Mononuclear cell (primary cell): ENCODE measurements around the gene ZNF273. TPM values are rescaled to one million over a fixed set of nuclear protein-coding genes. Genes with fewer than 3 reads are reported as not detected.
"Not testable (repeated sequence)": the region's sequence is repeated elsewhere in the genome, so short reads cannot be mapped to it uniquely, and the experiment has no call there.

Experiments
- H3K27me3 ChIP-seq: 2 replicates; pipeline ENCODE4 v1.6.0; 2011; ENCODE audit warnings: low read length, control low read depth; ENCODE audit not compliant: insufficient read depth
- H3K4me1 ChIP-seq: 2 replicates; pipeline ENCODE4 v1.5.1; 2011; ENCODE audit warnings: mild to moderate bottlenecking, low read length, control low read depth; ENCODE audit not compliant: insufficient read depth
- H3K4me3 ChIP-seq: 2 replicates; pipeline ENCODE4 v1.5.1; 2011; ENCODE audit warnings: mild to moderate bottlenecking, low read length, moderate library complexity
- H3K9me3 ChIP-seq: 2 replicates; pipeline ENCODE4 v1.5.1; 2011; ENCODE audit warnings: low read depth, mild to moderate bottlenecking, control low read depth, low read length
- total RNA-seq: library from RNA; depleted of rRNA; stranded (reverse); fragments of >200 nt; gene quantifications from one replicate; pipeline ENCODE4 v1.2.3, GENCODE V29; 2012

Gene ZNF273
- total RNA-seq, 1 donor, result 16.2 TPM

DNA sequence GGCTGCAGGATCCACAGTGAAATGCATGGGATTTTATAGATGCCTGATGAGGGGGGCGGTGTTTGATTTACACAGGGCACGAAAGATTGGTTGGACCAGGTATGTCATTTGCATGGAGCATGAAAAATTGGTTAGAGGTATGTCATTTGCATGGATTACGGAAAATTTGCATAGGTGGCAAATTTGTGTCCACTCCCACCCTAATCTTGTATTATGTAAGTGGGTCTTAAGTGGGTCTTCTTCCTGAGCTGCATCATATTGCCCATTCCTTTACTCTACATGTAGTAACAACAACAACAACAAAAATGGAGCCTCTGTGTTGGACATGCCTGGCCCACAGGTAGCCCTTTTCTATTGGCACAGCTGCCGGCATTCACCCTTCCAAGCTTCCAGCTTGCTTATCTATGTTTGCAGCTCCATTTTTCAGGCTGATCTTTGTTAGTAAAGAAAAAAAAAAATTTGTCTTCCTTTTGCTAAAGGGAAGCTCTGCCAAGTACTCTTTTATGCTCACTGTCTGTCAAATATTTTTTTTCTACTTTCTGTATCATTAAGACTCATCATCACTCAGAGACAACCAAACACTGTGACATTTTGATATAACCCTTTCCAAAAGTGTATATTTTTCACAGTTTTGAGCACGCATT, 10.3 kb upstream of the ZNF273 start:
- Histone ChIP-seq H3K4me1 (peaks cover 20% of the 10 kb centered on the region), H3K9me3 (no peaks in the 10 kb centered on the region), H3K4me3 (no peak overlapping the region), H3K27me3 (peaks cover 11% of the 10 kb centered on the region)

DNA sequence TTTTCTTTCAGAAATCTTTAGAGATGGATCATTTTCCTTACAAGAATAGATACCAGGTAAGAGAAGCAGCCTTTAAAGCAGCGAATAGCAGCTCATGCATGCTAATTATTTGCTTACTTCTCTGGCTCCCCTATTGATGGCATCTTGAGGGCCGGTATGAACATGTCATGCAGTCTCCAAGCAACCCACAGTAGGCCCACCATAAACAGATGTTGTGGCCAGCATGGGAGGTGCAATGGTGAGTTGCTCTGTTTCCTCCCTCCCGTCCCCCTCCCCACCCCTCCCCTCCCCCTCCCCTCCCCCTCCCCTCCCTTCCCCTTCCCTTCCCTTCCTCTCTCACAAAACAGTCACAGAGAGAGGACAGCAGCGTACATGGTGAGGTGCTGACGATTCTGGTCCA, 9.7 kb upstream of the ZNF273 start:
- H3K4me1 ChIP-seq, result peaks cover 14% of the 10 kb centered on the region
- no peak overlapping the region for H3K4me3 ChIP-seq
- H3K9me3 ChIP-seq, result no peaks in the 10 kb centered on the region
- H3K27me3 ChIP-seq, result peaks cover 11% of the 10 kb centered on the region

DNA sequence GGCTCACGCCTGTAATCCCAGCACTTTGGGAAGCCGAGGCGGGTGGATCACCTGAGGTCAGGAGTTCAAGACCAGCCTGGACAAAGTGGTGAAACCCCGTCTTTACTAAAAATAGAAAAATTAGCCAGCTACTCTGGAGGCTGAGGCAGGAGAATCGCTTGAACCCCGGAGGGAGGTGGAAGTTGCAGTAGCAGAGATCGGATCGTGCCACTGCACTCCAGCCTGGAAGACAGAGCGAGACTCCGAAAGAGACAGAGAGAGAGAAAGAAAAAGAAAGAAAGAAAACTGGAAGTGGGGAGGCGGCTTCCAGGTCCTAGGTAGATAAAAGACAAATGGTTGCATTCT, 640 bp upstream of the ZNF273 start:
- peak overlapping the region; percentile 95 for H3K4me3 ChIP-seq

DNA sequence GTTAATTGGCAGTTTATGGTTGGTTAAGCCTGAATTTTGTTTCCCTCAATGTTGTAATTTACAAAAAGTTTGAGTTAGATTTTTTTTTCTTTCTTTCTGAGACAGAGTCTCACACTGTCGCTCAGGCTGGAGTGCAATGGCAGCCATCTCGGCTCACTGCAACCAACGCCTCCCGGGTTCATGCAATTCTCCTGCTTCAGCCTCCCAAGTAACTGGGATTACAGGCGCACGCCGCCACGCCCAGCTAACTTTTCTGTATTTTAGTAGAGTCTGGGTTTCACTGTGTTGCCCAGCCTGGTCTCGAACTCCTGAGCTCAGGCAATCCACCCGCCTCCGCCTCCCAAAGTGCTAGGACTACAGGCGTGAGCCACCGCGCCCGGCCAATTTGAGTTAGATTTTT, 935 bp downstream of the ZNF273 start:
- Histone ChIP-seq H3K9me3 (no peaks in the 10 kb centered on the region), H3K4me3 (peak overlapping the region; percentile 95), H3K27me3 (no peaks in the 10 kb centered on the region), H3K4me1 (peaks cover 34% of the 10 kb centered on the region)

More for the DNA sequence above, 640 bp upstream of the ZNF273 start:
- H3K9me3 ChIP-seq, H3K27me3 ChIP-seq: not testable (repeated sequence)
- peaks cover 27% of the 10 kb centered on the region for H3K4me1 ChIP-seq

DNA sequence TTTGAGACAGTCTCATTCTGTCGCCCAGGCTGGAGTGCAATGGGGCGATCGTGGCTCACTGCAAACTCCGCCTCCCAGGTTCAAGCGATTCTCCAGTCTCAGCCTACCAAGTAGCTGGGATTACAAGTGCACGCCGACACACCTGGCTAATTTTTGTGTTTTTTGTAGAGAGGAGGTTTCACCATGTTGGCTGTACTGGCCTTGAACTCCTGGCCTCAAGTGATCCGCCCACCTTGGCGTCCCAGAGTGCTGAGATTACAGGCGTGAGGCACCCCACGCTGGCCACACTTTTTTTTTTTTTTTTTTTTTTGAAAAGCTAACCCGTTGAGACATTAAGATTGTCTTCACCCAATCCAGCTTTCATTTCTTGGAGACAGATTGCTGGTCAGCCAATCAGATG, 2.1 kb downstream of the ZNF273 start:
- H3K27me3 ChIP-seq, result no peaks in the 10 kb centered on the region

DNA sequence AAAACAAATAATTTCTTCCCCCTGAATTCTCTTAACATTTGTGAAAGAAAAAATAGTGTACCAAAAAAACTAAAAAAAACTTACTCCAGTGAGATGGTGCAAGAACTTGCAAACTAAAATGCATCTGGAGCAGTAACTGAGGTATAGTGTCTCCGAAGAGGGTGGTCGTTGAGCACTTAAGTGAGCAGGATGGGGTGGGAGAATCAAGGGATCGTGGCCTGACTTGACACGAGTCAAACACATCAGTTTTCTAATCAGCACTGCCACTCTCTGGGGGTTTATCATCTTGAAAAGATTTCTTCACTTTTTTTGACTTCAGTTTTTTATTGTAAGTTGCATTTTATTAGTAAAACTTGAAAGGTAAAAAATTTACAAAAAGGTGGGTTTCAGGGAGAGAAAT, 2.5 kb downstream of the ZNF273 start:
- Histone ChIP-seq H3K27me3 (no peaks in the 10 kb centered on the region), H3K4me3 (no peak overlapping the region), H3K9me3 (no peaks in the 10 kb centered on the region), H3K4me1 (peaks cover 34% of the 10 kb centered on the region)

More for the DNA sequence above, 2.1 kb downstream of the ZNF273 start:
- Histone ChIP-seq H3K4me1 (peaks cover 34% of the 10 kb centered on the region), H3K4me3 (no peak overlapping the region), H3K9me3 (no peaks in the 10 kb centered on the region)

DNA sequence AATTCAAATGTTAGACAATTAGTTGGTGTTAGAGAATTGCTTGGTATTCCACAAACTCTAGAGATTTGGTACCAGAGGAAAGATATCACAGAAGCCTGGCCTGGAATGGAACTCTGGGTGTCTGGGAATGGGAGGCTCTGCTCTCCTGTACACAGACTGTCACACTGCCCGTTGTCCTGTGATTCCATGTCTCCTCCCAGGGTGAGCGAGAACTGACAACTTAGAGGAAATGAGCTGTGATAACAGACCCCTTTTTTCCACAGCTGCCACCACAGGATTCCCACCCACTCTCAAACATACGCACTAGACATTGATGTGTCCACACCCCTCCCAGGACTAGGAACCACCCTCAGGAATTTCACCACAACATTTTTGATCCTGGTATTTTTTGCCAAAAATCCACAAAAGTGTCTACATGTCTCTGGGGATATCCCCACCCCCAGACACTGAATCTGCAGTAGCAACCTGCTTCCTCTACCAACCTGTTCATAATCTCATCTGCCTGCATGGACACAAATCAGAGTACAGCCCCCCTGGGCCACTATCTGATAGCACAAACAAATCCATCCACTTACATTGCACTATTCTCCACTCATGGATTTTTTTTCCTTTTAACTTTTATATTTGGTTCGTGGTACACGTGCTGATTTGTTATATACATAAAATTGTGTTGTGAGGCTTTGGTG, 4.7 kb downstream of the ZNF273 start:
- Histone ChIP-seq H3K4me3 (no peak overlapping the region), H3K27me3 (no peaks in the 10 kb centered on the region), H3K4me1 (peaks cover 29% of the 10 kb centered on the region), H3K9me3 (no peaks in the 10 kb centered on the region)

DNA sequence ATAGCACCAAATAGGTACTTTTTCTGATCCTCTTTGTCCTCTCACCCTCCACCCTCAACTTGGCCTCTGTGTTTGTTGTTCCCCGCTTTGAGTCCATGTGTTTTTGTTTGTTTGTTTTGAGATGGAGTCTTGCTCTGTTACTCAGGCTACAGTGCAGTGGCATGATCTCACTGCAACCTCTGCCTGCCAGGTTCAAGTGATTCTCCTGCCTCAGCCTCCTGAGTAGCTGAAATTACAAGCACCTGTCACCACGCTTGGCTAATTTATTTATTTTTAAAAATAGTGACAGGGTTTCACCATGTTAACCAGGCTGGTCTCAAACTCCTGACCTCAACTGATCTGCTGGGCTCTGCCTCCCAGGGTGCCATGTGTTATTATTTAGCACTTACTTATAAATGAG, 5.3 kb downstream of the ZNF273 start:
- H3K4me1 ChIP-seq, result peaks cover 28% of the 10 kb centered on the region
- no peaks in the 10 kb centered on the region for H3K27me3 ChIP-seq
- no peaks in the 10 kb centered on the region for H3K9me3 ChIP-seq
- no peak overlapping the region for H3K4me3 ChIP-seq

DNA sequence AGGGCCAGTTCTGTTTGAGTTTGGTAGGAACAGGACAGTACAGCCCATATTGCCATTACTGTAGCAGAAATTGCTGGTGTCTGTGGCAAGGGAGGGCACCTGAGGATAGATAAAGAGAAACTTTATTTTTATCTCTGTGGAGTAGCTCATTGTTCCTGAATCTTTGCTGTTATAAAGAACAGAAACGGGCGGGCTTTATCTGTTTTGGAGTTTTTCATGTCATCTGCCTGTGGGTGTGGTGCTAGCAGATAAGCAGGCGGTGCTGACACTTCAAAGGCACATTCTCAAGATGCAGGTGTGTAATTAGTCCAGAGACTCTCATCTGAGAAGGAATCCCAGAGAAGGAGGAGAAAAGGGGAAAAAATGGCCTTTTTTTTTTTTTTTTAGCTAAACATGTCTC, 11.5 kb downstream of the ZNF273 start:
- Histone ChIP-seq H3K4me1 (no peaks in the 10 kb centered on the region), H3K9me3 (peaks cover 8% of the 10 kb centered on the region), H3K4me3 (no peak overlapping the region), H3K27me3 (no peaks in the 10 kb centered on the region)

DNA sequence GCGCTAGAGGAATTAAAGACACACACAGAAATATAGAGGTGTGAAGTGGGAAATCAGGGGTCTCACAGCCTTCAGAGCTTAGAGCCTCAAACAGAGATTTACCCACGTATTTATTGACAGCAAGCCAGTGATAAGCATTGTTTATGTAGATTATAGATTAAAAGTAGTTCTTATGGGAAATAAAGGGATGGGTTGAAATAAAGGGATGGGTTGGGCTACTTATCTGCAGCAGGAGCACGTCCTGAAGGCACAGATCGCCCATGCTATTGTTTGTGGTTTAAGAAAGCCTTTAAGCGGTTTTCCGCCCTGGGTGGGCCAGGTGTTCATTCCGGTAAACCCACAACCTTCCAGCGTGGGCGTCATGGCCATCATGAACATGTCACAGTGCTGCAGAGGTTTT, 12.2 kb downstream of the ZNF273 start:
- H3K9me3 ChIP-seq, H3K4me1 ChIP-seq, H3K4me3 ChIP-seq, H3K27me3 ChIP-seq: not testable (repeated sequence)

DNA sequence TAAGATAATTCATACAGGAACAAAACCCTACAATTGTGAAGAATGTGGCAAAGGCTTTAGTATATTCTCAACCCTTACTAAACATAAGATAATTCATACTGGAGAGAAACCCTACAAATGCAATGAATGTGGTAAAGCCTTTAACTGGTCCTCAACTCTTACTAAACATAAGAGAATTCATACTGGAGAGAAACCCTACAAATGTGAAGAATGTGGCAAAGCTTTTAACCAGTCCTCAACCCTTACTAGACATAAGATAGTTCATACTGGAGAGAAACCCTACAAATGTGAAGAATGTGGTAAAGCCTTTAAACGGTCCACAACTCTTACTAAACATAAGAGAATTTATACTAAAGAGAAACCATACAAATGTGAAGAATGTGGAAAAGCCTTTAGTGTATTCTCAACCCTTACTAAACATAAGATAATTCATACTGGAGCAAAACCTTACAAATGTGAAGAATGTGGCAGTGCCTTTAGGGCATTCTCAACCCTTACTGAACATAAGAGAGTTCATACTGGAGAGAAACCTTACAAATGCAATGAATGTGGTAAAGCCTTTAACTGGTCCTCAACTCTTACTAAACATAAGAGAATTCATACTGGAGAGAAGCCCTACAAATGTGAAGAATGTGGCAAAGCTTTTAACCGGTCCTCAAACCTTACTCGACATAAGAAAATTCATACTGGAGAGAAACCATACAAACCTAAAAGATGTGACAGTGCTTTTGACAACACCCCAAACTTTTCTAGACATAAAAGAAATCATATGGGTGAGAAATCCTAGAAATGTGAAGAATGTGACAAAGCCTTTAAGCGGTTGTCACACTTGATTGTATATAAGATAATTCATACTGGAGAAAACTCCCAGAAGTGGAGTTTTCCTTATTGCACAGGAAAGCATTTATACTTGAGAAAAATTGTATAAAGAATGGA, 25.4 kb downstream of the ZNF273 start:
- H3K4me3 ChIP-seq, H3K4me1 ChIP-seq: not testable (repeated sequence)
- H3K9me3 ChIP-seq, result peaks cover 66% of the 10 kb centered on the region

DNA sequence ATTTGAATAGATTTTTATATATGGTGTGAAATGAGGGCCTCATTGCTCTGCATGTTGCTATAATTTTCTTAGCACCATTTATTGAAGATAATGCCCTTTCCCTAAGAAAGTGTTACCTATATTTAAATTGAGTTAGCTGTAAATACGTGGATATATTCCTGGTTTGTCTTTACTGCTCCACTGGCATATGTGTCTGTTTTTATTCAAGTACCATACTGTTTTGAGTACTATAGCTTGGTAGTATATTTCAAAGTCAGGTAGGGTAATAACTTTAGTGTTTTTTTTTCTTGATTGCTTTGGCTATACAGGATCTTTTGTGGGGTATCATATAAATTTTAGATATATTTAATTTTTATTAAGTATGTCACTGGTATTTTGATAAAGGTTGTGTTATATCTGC, 31.4 kb downstream of the ZNF273 start:
- peaks cover 52% of the 10 kb centered on the region for H3K9me3 ChIP-seq

More for the DNA sequence above, 25.4 kb downstream of the ZNF273 start:
- not testable (repeated sequence) for H3K27me3 ChIP-seq

DNA sequence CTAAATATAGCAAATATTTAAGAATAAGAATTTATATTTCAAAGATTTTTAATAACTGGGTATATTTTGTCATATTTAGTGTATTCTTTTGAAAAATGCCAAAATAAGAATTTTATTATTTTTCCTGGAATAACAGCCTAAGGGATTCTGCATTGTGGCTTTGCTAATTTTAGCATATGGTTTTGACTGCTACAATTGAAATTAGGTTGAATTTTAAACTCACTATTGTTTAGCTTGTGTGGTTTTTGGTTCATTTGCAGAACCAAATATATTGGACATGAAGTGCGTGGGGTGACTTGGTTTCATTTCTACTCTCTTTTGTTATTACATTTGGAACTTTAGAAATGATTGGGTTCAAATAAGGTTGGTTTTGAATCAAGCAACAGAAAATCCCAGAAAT, 35.5 kb downstream of the ZNF273 start:
- Histone ChIP-seq H3K4me1 (no peaks in the 10 kb centered on the region), H3K27me3 (no peaks in the 10 kb centered on the region), H3K9me3 (peaks cover 25% of the 10 kb centered on the region), H3K4me3 (no peak overlapping the region)

More for the DNA sequence above, 31.4 kb downstream of the ZNF273 start:
- Histone ChIP-seq H3K27me3 (no peaks in the 10 kb centered on the region), H3K4me1 (no peaks in the 10 kb centered on the region), H3K4me3 (no peak overlapping the region)

DNA sequence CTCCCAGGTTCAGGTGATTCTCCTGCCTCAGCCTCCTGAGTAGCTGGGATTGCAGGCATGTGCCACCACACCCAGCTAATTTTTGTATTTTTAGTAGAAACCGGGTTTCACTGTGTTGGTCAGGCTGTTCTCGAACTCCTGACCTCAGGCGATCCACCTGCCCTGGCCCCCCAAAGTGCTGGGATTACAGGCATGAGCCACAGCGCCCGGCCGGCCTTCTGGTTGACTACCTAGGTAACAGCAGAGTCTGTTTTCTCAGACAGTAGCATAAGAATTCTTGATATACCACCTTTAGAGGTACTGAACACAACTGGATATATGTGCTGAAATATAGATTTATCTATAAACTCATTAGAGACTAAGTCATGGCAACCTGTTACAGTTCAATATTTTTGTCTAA, 36.9 kb downstream of the ZNF273 start:
- H3K4me3 ChIP-seq, H3K4me1 ChIP-seq, H3K27me3 ChIP-seq: not testable (repeated sequence)
- peaks cover 10% of the 10 kb centered on the region for H3K9me3 ChIP-seq
